NCI-H2196 (cell line): Measurements from ENCODE around the gene OR2A42.
"Not testable (repeated sequence)": the region's sequence is repeated elsewhere in the genome, so short reads cannot be mapped to it uniquely, and the experiment has no call there.

ENCODE experiments used
- DNase-seq: peaks from one replicate; lab custom pipeline; 2025; ENCODE audit not compliant: unreplicated experiment; lab: John Stamatoyannopoulos, UW

Gene OR2A42, protein sequence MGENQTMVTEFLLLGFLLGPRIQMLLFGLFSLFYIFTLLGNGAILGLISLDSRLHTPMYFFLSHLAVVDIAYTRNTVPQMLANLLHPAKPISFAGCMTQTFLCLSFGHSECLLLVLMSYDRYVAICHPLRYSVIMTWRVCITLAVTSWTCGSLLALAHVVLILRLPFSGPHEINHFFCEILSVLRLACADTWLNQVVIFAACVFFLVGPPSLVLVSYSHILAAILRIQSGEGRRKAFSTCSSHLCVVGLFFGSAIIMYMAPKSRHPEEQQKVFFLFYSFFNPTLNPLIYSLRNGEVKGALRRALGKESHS

DNA sequence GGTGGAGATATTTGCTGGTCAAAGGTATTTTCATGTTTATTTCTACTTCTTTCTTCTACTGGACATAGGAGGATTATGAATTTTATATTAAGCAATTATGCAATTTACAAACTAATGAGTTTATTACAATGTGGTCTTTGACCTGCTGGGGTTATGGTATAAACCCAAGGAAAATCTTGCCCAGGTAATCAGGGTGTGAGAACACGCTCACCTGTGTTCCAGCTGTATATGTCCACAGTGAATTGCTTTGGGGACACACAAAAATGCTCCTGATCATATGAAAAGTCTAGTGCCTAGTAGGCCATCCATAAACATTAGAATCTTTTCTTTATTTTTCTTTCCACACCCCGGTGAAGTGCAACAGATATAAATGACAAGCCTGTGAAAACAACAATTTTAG is at the start of gene OR2A42:
OR2A42 (minus strand) TSS at position 241 of the 400 bp plus-strand sequence. CDS start 6,762 bp downstream, outside the sequence.
- not testable (repeated sequence) for DNase-seq

DNA sequence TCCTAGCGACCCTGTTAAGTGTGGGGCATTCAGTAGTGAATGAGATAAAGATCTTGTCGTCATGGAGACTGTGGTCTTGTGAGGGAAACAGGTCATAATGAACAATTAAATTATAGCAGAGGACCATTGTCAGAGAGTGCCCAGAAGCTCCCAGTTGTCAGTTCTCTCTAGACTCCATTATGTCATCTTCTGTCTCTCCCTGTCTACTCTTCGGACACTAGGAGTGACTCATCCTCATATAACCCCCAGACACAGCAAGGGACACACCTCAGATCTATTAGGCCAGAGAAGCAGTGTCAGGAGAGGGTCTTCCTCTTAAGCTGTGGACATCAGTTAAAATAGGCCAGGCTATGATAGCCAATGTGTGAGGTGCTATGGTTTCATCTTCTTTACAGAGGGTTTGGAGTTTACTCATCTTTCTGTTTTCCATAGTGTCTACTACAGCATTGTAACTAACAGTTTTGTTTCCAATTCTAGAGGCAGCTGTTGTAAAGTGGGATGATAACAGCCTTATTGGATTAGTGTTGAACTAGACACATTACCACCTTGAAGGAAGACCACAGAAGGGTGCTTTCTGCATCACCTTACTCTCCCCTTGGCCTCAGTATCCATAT is 47.9 kb upstream of the OR2A42 start:
- not testable (repeated sequence) for DNase-seq

DNA sequence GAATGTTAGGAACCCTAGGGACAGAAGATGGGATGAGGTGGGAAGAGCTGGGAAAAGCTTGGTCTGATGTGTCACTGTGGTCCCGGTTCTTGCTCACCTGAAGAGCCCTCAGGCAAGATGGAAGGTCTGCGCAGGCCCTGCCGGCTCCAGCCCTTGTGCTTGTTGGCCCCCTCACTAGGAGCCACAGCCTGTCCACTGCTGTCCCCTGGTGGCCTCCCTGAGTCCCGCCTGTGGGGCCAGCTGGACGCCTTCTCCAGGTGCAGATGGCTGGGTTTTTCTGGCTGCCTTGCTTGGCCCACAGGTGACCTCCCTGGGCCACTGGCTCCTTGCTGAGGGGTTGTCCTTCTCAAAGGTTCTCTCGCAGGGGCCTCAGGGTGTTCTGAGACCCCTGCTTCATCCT is 44.3 kb upstream of the OR2A42 start:
- DNase-seq = not testable (repeated sequence)

DNA sequence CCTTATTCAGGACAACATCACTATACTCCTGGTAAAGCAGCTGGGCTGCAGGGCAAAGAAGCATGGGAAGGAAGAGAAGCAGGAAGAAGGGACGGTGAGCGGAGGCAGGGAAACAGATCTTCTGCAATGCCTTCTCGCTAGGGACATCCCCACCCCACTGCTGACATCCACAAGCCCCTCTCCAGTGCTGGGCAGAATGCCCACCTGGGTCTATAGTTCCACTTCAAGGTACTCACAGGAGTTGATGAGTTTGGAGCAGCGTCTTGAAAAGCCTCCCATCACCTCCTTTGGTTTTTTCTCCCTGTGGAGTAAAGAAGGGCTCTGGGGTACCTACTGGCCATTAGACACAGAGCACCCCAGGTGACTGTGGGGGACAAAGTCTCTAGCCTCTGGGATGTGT is 43.1 kb upstream of the OR2A42 start:
- not testable (repeated sequence) for DNase-seq

DNA sequence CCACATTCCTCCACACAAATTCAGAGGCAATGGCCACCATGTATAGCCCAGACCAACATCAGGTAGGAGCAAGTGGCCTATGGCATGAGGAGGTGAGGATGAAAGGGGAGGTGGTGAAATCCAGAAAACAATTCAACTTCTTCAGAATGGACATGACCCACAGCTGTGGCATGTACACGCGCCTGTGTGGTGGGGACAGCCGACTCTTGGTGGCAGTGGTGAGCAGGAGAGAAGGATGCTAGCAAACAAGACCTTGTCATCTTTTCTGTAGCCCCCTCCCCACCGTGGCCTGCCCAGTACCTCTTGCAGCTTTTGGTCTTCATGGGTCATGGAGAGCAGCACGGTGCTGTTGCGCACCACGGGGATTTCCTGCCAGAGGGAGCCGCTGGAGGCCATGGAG is 42.6 kb upstream of the OR2A42 start:
- not testable (repeated sequence) for DNase-seq

DNA sequence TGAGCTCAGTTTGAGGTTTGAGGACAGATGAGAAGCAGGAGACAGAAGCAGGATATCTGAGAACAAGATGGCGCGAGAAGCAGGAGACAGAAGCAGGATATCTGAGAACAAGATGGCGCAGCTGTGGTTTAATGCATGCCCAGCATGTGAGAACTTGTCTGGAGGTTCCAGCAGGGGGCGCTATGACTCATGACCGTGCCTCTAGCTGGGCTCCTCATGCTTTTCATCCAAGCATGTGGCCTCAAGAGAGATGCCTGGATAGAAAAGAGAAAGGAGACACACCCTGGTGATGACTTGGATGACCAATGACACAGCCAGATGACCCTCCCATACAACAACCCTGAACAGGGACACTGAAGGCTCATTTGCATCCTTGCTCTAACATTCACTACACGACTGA is 40.6 kb upstream of the OR2A42 start:
- DNase-seq = not testable (repeated sequence)

DNA sequence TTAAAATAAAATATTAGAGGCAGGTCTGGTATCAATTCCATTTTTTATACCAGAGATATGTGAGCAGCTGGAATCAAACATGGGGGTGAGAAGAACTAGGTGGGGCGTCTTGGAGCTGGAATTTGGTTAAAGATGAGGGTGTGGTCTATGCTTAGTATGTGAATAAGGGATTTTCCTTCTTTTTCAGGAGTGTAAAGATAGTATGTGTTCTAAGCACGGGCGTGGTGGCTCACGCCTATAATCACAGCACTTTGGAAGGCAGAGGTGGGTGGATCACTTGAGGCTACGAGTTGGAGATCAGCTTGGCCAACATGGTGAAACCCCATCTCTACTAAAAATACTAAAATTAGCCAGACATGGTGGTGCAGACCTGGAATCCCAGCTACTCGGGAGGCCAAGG is 35.9 kb upstream of the OR2A42 start:
- not testable (repeated sequence) for DNase-seq

DNA sequence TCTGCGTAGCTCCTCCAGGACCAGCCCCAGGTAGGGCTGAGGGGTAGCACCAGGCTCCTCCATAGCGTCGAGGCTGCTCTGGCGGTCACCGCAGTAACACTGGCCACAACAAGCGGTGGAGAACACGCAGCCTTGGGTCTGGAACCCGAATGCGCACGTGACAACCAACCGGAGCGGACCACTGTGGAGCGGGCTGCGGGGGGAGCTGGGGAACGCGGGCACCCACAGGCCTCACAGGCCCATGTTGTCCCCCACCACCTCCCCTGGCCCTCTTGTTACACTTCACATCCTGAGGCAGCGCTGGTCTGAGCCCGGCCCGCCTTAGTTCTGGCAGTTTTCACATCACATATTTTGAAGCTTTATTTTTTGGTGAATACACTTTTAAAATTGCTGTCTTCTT is 29.8 kb upstream of the OR2A42 start, which contains the start of gene CTAGE8:
CTAGE8 (minus strand) TSS at position 101 of the 400 bp plus-strand sequence; CDS start at position 63, 38 bp downstream.
- DNase-seq = not testable (repeated sequence)

DNA sequence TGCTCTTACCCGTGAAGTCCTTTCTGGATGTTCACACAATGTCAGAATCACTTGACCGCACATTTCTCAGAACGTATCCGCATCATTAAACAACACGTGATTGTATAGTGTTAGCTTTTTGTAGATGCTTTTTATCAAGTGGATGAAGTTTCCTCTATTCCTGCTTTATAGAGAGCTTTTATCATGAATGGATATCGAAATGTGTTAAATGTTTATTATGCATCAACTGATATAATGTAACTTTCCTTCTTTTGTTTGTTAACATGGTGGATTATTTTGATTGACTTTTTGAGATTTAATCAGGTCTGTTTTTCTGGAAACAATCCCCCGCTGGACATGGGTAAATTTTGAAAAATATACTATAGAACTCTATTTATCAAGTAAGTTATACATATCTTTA is 25.3 kb upstream of the OR2A42 start, which contains the start of gene OR2A7:
OR2A7 (minus strand) TSS at position 101 of the 400 bp plus-strand sequence. CDS start 5,164 bp downstream, outside the sequence.
- DNase-seq = not testable (repeated sequence)

DNA sequence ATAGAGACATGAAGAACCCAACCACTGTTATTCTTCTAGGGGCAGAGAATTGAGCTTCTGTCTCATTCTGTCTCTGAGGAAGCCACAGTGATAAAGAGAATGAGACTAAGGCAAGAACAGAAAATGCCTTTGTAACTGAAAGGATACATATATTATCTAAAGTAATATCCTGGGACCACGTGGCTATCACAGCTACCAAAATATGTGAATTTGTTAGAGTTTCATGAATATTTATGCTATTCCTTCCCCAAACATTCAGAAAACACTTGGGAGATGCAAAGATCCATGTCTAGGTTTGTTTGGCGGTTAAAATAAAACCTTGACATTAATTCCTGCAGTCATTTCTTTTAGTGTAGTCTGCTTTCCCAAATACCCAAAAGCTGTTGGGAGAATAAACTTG is 22.7 kb upstream of the OR2A42 start:
- DNase-seq = not testable (repeated sequence)

DNA sequence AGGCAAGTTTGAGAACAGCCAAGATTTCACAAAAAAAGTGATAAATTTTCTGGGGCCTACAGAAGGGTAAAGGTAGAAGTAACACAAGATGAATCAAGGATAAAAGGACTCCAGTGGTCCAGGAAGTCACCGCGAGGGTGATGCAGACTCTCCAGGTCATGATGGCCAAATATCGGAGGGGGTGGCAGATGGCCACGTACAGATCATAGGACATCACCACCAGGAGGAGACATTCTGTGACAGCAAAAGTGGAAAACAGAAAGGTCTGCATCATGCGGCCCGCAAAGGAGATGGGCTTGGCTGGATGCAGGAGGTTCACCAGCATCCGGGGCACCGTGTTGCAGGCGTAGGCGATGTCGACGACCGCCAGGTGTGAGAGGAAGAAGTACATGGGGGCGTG is 19.7 kb upstream of the OR2A42 start:
- not testable (repeated sequence) for DNase-seq

DNA sequence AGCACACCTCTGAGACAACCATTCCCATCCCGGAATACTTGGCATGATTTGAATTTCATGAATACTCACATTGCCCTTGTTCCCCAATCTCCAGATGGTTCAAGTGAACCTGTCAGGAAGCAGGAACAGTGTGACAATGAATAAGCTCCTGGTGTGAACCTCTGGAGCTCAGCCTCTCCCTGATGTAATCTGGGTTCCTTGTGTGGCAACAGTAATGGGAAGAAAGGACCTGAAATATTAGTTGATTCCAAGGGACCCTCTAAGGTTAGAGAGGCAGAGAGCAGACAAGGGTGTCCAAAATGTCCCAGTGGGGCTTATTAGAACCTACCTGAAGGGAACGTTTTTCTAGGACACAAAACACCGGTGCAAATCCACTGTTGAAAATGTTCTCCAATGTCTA is 16.7 kb upstream of the OR2A42 start:
- DNase-seq = no peak

DNA sequence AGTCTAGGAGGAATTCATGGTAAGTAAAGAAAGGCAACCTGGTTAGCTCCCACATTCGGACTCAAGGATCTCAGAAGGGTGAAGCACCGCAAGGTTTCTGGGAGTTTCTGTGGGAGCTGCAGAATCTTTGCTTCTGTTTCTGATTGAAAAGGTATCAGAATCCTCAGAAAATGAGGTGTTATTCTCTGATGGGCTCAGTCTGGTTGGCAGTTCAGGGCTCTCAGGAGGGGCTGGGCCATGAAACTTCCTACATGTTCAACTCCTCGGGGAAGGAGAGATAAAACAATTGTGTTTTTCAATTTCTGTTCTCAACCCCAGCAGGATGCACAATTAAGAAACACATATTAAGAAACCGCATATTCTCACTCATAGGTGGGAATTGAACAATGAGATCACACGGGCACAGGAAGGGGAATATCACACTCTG is 16.1 kb upstream of the OR2A42 start:
- DNase-seq = no peak

DNA sequence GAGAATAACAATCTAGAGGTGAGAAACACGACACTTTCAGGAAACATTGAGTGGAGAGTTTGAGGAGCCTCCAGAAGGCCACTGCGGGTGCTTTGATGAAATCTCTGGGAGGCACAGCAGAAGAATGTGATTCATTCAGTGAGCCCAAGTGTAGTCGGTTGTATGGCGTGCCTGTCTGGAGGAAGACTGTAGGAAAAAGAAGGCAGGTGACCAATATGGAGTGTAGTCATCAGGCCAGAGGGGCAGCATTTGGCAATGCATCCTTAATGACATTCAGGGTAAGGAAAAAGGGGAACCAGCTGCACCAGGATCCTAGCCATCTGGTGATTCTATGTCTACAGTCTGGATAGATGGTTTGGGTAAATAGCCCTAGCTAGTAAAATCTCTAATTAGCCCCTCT is 12.9 kb upstream of the OR2A42 start:
- not testable (repeated sequence) for DNase-seq

DNA sequence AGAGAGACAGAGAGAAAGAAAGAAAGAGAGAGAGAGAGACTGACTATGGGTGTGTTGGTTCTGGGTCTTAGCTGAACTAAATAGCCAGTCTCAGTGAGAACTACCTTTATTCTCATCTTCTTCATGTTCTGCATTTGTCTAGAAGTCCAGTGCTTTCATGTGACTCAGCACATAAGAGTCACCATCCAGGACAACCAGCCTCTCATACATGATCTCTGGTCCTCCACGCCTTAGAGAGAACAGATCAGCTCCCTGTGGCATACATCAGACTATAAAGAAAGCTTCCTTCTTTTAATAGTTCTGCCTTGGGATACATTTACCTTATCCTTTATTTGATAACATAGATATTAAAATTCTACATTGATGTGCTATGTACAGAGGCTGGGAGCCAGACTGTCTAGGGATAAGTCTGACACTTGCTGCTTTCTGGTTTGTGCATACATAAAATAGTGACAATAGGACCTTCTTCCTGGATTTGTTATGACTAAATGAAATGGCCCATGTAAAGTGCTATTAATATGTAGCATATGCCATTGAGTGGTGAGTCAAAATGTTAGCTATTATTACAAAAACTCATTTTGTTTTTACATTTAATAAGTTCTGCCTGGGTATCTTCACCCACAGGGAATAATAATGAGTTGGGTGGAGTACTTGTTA is 8.4 kb upstream of the OR2A42 start:
- DNase-seq = not testable (repeated sequence)

DNA sequence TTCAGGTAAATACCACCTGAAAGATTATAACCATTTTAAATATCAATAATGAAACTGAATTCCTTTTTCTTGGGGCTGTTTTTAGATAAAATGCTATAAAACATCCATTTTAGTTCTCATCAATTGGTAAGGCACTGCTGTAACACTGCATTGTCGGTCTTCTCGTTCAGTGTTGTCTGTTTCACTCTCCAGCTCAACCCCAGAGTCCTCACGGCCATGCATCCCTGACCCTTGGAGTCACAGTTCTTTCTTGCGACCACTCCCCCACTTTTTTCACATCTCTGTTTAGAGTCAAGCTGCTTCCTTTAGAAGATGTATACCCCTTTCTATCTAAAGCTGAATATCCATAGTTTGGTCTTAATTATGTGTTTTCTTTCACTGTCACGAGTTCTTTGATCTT is 7.6 kb upstream of the OR2A42 start:
- not testable (repeated sequence) for DNase-seq

DNA sequence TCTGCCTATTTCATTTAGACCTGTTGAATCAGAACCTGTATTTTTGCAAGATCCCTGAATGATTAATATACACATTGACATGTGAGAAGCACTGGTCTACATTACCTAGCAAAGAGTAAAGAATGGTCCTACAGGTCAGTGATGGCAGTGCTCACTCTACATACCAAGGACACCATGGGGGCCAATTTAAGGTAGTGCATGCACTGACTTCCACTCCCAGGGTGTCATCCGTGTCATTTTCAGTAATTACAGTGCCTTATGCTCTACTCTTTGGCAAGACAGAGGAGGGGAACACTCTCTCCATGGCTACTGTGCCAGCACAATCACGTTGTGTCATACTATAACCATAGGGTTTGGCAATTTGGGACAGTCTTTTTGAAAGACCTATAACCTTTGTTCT is 6.0 kb upstream of the OR2A42 start:
- DNase-seq = not testable (repeated sequence)

DNA sequence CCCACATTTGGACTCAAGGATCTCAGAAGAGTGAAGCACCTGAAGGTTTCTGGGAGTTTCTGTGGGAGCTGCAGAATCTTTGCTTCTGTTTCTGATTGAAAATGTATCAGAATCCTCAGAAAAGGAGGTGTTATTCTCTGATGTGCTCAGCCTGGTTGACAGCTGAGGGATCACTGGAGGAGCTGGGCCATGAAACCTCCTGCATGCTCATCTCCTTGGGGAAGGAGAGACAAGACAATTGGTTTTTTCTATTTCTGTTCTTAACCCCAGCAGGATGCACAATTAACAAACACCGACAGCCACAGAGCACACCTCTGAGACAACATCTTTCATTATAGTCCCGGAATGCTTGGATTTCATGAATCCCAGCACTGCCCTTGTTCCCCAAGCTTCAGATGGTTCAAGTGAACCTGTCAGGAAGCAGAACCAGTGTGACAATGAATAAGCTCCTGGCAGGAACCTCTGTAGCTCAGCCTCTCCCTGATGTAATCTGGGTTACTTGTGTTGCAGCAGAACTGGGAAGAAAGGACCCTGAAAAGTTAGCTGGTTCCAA is 799 bp downstream of the OR2A42 start:
- DNase-seq = not testable (repeated sequence)

DNA sequence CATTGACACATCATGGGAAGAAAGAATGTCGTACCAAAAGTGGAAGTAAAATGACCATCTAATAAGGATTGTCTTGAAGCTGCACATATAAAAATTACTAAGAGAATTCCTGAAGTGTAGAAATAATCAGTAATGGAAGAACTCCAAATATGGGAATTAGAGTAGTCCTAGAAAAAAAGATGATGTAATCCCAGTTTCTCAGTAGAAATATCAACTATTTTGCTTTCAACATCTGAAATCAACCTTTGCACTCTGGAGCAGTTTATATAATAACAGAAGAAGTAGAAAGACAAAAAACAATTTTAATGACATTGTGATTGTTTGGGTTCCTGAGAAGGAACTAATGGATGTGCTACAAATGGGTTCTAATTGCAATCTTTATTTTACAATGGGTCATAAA is 6.4 kb downstream of the OR2A42 start:
- DNase-seq = not testable (repeated sequence)

DNA sequence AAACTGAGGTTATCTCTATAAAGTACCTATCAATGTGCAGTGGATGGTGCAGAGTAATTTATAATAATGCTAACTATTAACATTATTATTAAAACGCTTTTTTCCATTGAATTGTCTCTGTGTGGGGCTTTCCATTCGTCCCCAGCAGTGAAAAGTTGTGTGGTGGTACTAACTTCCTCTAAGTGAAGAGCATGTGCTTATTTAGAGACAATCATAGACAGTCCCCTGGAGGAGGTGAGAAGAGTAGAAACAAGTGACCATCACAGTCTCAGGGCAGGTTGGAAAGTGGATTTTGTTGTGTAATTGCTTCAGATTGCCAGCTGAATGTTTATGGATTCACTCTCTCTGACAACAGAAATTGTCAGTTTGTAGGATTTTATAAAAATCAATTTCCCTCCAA is 8.4 kb downstream of the OR2A42 start:
- not testable (repeated sequence) for DNase-seq

DNA sequence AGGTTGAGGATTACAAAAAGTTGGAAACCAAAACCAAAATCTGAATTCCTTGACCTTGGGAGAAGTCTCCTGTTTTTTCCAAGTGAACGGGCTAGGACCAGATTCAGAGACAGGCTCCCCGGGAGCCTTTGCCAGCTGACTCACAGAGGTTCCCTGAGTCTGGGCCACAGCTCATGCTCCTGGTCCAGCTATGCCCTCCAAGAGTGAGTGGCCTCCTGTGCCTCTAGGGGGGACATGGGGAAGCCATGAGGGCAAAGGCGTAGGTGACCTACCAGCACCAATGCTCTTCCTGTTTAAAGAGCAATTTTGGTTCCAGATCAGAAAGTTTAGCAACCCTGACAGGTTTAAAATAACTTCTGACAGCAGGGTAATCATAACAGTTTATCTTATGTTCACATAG is 10.6 kb downstream of the OR2A42 start:
- DNase-seq = not testable (repeated sequence)
